Suprapubic skin (tissue), 4 donors: ENCODE data around the gene ITGB4.

Experiments
- EP300 ChIP-seq: sonication (generic); formaldehyde crosslinking; IDR thresholded peaks from one replicate; pipeline ENCODE4 v1.6.1; 2017; ENCODE audit warnings: antibody characterized with exemption
- POLR2A ChIP-seq, 2 donors: fragments of 450-650 bp; IDR thresholded peaks; one replicate each; pipeline ENCODE4 v1.6.1; 2017; ENCODE audit warnings: antibody characterized with exemption in 2 of 2, mild to moderate bottlenecking in 2 of 2, moderate library complexity in 2 of 2
- POLR2AphosphoS5 ChIP-seq, 3 donors: sonication (generic); formaldehyde crosslinking; IDR thresholded peaks; one replicate each; pipeline ENCODE4 v1.6.1; 2017; ENCODE audit warnings: antibody characterized with exemption in 3 of 3
- TF ChIP-seq, protein P1 (sequence below), 2 donors: fragments of 200-600 bp in 1 of 2; fragments of 450-650 bp in 1 of 2; sonication (generic) in 1 of 2; IDR thresholded peaks; one replicate each; pipeline ENCODE4 v1.5.1; 2016 to 2019; ENCODE audit warnings: antibody characterized with exemption in 2 of 2, mild to moderate bottlenecking in 1 of 2, moderate library complexity in 1 of 2

DNA sequence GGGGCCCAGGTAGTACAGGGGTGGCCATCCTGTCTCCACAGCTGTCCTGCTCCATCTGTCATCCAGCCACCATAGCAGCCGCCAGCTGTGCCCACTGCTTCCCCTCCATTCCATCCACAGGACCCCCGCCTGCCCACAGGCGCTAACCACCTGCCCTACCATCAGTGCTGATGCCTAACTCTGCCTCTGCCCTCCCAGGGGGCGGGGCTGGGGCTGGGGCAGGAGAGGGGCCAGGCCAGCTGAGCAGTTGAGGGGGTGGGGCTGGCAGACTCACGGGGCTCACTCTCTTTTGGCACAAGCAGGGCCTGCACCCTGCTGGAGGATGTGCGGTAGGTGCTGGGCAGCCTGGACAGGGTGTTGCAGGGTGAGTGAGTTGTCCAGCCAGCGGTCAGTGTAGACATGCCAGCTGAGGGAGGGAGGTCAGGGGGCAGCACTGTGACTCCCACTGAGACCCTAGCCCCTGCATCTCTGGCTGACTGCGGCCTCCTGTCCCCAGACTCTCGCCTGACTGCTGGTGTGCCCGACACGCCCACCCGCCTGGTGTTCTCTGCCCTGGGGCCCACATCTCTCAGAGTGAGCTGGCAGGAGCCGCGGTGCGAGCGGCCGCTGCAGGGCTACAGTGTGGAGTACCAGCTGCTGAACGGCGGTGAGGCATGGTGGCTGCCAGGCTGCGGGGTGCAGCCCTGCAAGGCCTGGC is 34.1 kb downstream of the ITGB4 start:
- TF ChIP-seq, protein P1, sequence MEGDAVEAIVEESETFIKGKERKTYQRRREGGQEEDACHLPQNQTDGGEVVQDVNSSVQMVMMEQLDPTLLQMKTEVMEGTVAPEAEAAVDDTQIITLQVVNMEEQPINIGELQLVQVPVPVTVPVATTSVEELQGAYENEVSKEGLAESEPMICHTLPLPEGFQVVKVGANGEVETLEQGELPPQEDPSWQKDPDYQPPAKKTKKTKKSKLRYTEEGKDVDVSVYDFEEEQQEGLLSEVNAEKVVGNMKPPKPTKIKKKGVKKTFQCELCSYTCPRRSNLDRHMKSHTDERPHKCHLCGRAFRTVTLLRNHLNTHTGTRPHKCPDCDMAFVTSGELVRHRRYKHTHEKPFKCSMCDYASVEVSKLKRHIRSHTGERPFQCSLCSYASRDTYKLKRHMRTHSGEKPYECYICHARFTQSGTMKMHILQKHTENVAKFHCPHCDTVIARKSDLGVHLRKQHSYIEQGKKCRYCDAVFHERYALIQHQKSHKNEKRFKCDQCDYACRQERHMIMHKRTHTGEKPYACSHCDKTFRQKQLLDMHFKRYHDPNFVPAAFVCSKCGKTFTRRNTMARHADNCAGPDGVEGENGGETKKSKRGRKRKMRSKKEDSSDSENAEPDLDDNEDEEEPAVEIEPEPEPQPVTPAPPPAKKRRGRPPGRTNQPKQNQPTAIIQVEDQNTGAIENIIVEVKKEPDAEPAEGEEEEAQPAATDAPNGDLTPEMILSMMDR (IDR thresholded peaks at IDR 0.05), result no peak
- TF ChIP-seq POLR2A (IDR thresholded peaks at IDR 0.05) (no peak), POLR2AphosphoS5 (IDR thresholded peaks at IDR 0.05) (no peak), EP300 (no peak)
